GM12878 (cell line): Measurements from ENCODE around the gene ARL5C. TPM values are rescaled to one million over a fixed set of nuclear protein-coding genes. Genes with fewer than 3 reads are reported as not detected.

Experiments
- CHD2 ChIP-seq: IDR thresholded peaks from 2 replicates; pipeline ENCODE4 v1.6.1; 2011; ENCODE audit warnings: low read depth, low read length, improper control_type of control experiment, borderline replicate concordance
- FOS ChIP-seq: IDR thresholded peaks from 3 replicates; pipeline ENCODE4 v1.6.1; 2011; ENCODE audit warnings: borderline replicate concordance; ENCODE audit not compliant: insufficient read length; ENCODE audit errors: extremely low read depth
- IRF4 ChIP-seq: IDR thresholded peaks from 2 replicates; pipeline ENCODE4 v1.6.1; 2011; ENCODE audit warnings: low read depth, low read length
- PKNOX1 ChIP-seq: fragments of 450-650 bp; IDR thresholded peaks from 2 replicates; pipeline ENCODE4 v1.6.1; 2016; ENCODE audit warnings: mild to moderate bottlenecking
- SKIL ChIP-seq: fragments of 450-650 bp; IDR thresholded peaks from 2 replicates; pipeline ENCODE4 v1.6.1; 2017; ENCODE audit warnings: mild to moderate bottlenecking, low read depth, inconsistent platforms; ENCODE audit not compliant: poor library complexity, severe bottlenecking
- ZBTB4 ChIP-seq: fragments of 450-650 bp; formaldehyde crosslinking; IDR thresholded peaks from 2 replicates; pipeline ENCODE4 v1.4.0; 2022; ENCODE audit warnings: mild to moderate bottlenecking, moderate library complexity
- polyA plus RNA-seq, 11 experiments: library from polyadenylated mRNA; depleted of rRNA in 4 of 11; unstranded in 6 of 11; stranded (reverse) in 5 of 11; fragments of >200 nt; fragmentation: Nextera tagmentation in 4 of 11; fragmentation: Illumina TruSeq in 1 of 11; extraction: Ambion mirVana in 4 of 11; extraction: Trizol in 1 of 11; gene quantifications; 1 replicate in 1 of 11; 2 replicates in 10 of 11; pipeline versions ENCODE4 v1.2.1 to v1.2.3, GENCODE V29; 2011 to 2016; ENCODE audit warnings: inconsistent platforms in 2 of 11, missing spikeins in 2 of 11, low read depth in 1 of 11
- total RNA-seq, 4 experiments: library from RNA; depleted of rRNA in 3 of 4; stranded (reverse); fragments of >200 nt in 3 of 4; fragmentation: Illumina TruSeq in 1 of 4; extraction: Trizol in 1 of 4; gene quantifications; 2 replicates each; pipeline versions ENCODE4 v1.2.1 to v1.2.3, GENCODE V29; 2013 to 2021

Gene ARL5C
- total and polyA plus RNA-seq, 10 of the 15 experiments (the other 5 are each of a cell fraction or from before 2014, with no cell fraction given): not detected

GRCh38 chr17:39171933-39172332 lies 6.0 kb upstream of the ARL5C start (continued):
- TF ChIP-seq ZBTB4: no peak
- TF ChIP-seq FOS: no peak
- no peak for TF ChIP-seq IRF4
- TF ChIP-seq PKNOX1: no peak
- TF ChIP-seq SKIL: no peak
- no peak for TF ChIP-seq CHD2
- TF ChIP-seq, all 136 proteins: peak for 0
